Measurements from ENCODE around the gene DNAJC24. TPM values are rescaled to one million over a fixed set of nuclear protein-coding genes. Genes with fewer than 3 reads are reported as not detected.

The DNAJC24 gene
- total RNA-seq, 1 experiment from 2014 or later, result 18.2 TPM

DNA sequence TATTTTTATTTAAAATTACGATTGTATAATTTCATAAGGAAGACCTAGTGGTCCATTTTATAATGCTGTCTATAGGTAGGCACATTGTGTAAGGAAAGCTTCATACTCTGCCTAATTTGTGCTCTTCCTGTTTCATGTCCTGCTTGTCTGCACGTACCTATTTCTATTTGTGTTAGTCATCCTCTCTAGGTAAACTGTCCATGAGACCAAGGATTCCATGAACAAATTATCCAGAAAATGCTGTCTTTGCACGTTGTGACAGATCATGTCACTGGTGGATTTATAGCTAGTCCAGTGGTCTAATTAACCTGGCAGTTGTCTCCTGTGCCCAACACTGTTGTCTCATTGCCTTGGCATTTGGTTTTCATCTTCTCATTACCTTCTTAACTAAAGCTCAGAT, 44.7 kb downstream of the DNAJC24 start:
- Histone ChIP-seq H3K79me2 (ENCODE audit: low read depth) (no peaks in the 10 kb centered on the region), H3K27ac (no peak overlapping the region), H3K4me2 (no peak overlapping the region), H3K36me3 (ENCODE audit: low read depth) (0 out of 2 replicates have a peak, but pooled peaks cover 3% of the 10 kb centered on the region), H3K4me3 (no peak overlapping the region), H3K27me3 (ENCODE audit: insufficient read depth, low read depth) (no peaks in the 10 kb centered on the region), H2AFZ (no peak overlapping the region), H3F3A (ENCODE audit: insufficient read depth, low read depth) (no peaks in the 10 kb centered on the region), H3K9me2 (ENCODE audit: insufficient read depth) (no peaks in the 10 kb centered on the region; the same call in 1 of the 2 replicates), H4K20me1 (ENCODE audit: insufficient read depth) (no peaks in the 10 kb centered on the region), H3K9me3 (ENCODE audit: insufficient read depth, low read depth) (no peaks in the 10 kb centered on the region), H3K4me1 (replicated peaks; ENCODE audit: insufficient read depth) (no peaks in the 10 kb centered on the region)
- CTCF ChIA-PET, result no interaction called here
- BruUV-seq (replicated peaks), result no TSS peak
- no peak for TF ChIP-seq EZH2 (IDR thresholded peaks at IDR 0.05; ENCODE audit: low read depth)
- TF ChIP-seq, protein P1, sequence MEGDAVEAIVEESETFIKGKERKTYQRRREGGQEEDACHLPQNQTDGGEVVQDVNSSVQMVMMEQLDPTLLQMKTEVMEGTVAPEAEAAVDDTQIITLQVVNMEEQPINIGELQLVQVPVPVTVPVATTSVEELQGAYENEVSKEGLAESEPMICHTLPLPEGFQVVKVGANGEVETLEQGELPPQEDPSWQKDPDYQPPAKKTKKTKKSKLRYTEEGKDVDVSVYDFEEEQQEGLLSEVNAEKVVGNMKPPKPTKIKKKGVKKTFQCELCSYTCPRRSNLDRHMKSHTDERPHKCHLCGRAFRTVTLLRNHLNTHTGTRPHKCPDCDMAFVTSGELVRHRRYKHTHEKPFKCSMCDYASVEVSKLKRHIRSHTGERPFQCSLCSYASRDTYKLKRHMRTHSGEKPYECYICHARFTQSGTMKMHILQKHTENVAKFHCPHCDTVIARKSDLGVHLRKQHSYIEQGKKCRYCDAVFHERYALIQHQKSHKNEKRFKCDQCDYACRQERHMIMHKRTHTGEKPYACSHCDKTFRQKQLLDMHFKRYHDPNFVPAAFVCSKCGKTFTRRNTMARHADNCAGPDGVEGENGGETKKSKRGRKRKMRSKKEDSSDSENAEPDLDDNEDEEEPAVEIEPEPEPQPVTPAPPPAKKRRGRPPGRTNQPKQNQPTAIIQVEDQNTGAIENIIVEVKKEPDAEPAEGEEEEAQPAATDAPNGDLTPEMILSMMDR (conservative IDR thresholded peaks at IDR 0.05), result no peak
- POLR2A ChIA-PET (ENCODE audit: unreplicated experiment), result no interaction called here
- no peak for DNase-seq
- intact Hi-C loops (cut with micrococcal nuclease; ENCODE audit: unreplicated experiment), result no loop called here

DNA sequence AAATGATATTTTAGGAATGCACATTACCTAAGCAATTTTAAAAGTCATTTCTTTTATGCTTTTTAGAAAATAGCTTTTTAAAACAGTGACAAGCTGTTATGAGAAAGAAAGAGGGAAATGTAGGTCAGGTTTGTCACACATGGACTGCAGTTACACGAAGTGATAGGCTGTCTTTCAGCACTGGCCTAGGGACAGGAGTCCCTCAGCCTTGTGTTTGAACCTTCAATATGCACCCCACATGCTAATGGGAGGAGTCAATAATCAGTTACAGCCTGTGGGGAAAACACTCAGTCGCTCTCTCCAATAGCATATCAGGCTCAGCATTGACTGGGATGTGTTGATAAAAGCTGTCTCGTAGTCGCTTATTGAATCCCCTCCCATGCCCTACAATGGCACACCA, 45.8 kb downstream of the DNAJC24 start:
- Histone ChIP-seq H3F3A (ENCODE audit: insufficient read depth, low read depth) (no peaks in the 10 kb centered on the region), H2AFZ (no peak overlapping the region), H4K20me1 (ENCODE audit: insufficient read depth) (no peaks in the 10 kb centered on the region), H3K27ac (no peak overlapping the region), H3K4me3 (no peak overlapping the region), H3K4me1 (replicated peaks; ENCODE audit: insufficient read depth) (no peaks in the 10 kb centered on the region), H3K9me2 (ENCODE audit: insufficient read depth) (no peaks in the 10 kb centered on the region; the same call in 1 of the 2 replicates), H3K27me3 (ENCODE audit: insufficient read depth, low read depth) (no peaks in the 10 kb centered on the region), H3K79me2 (ENCODE audit: low read depth) (no peaks in the 10 kb centered on the region), H3K4me2 (no peak overlapping the region), H3K36me3 (ENCODE audit: low read depth) (0 out of 2 replicates have a peak, but pooled peaks cover 3% of the 10 kb centered on the region), H3K9me3 (ENCODE audit: insufficient read depth, low read depth) (no peaks in the 10 kb centered on the region)
- TF ChIP-seq EZH2 (IDR thresholded peaks at IDR 0.05; ENCODE audit: low read depth), result no peak
- TF ChIP-seq, protein P1 (conservative IDR thresholded peaks at IDR 0.05), result no peak
- intact Hi-C loops (cut with micrococcal nuclease; ENCODE audit: unreplicated experiment), result no loop called here
- CTCF ChIA-PET, result interaction anchor here (0.7 kb wide), 1 partner anchor 1293 kb away, joined by 3 read pairs; no protein-coding TSS in a partner anchor
- no peak for DNase-seq
- POLR2A ChIA-PET (ENCODE audit: unreplicated experiment), result interaction anchor here (0.7 kb wide), 1 partner anchor 1479 kb away, joined by 10 read pairs; no protein-coding TSS in a partner anchor
- BruUV-seq (replicated peaks), result no TSS peak

DNA sequence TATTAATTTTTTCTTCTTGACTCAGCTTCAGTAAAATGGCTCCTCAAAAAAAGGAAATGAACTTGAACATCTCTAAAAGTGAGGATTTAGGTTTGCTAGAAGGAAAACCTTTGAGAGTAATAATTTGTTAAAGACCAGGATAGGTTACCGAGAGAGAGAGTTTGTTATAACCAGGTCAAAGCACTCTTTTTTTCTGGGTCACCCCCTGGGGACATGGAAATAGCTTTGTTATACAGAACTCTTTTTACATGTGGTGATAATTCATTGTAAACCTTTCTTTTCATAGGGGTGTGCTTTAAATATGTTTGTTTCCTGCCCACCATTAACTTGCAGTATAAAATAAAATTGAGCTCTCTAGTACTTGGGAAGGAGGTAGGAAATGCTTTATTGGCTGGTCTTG, 47.7 kb downstream of the DNAJC24 start:
- Histone ChIP-seq H3K4me2 (no peak overlapping the region), H3K36me3 (ENCODE audit: low read depth) (0 out of 2 replicates have a peak, but pooled peaks cover 3% of the 10 kb centered on the region), H3K9me2 (ENCODE audit: insufficient read depth) (no peaks in the 10 kb centered on the region; the same call in 1 of the 2 replicates), H2AFZ (no peak overlapping the region), H3F3A (ENCODE audit: insufficient read depth, low read depth) (no peaks in the 10 kb centered on the region), H3K27ac (no peak overlapping the region), H3K4me1 (replicated peaks; ENCODE audit: insufficient read depth) (no peaks in the 10 kb centered on the region), H4K20me1 (ENCODE audit: insufficient read depth) (no peaks in the 10 kb centered on the region), H3K27me3 (ENCODE audit: insufficient read depth, low read depth) (no peaks in the 10 kb centered on the region), H3K9me3 (ENCODE audit: insufficient read depth, low read depth) (no peaks in the 10 kb centered on the region), H3K79me2 (ENCODE audit: low read depth) (no peaks in the 10 kb centered on the region), H3K4me3 (no peak overlapping the region)
- POLR2A ChIA-PET (ENCODE audit: unreplicated experiment), result no interaction called here
- no peak for DNase-seq
- CTCF ChIA-PET, result no interaction called here
- intact Hi-C loops (cut with micrococcal nuclease; ENCODE audit: unreplicated experiment), result no loop called here
- TF ChIP-seq, protein P1 (conservative IDR thresholded peaks at IDR 0.05), result no peak
- TF ChIP-seq EZH2 (IDR thresholded peaks at IDR 0.05; ENCODE audit: low read depth), result no peak
- BruUV-seq (replicated peaks), result no TSS peak

All from PC-9 (cell line).